ENCODE data around the gene LHX6. TPM values are rescaled to one million over a fixed set of nuclear protein-coding genes. Genes with fewer than 3 reads are reported as not detected.

Gene LHX6
- total RNA-seq, 3 donors from 2014 or later, result 2.0 to 5.1 (median 2.3) TPM

DNA sequence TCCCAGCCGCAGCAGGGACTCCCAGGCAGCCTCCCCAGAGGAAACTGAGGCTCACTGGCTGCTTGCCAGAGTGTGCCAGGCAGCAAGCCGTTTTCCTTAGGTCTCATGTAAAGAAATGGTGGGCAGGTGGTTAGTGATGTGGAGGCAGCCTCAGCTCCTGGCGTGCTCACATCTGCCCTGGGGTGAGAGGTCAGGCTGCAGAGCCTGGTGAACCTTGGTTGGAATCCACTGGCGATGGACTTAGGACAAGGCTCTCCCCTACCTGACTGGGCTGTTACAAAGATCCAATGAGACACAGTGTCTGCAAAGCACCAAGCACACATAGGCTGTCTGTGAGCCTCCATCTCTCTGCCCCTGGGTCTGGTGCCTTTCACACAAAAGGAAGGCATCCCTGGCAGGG lies 30.9 kb downstream of the LHX6 start:
- Histone ChIP-seq H3K9me3 (no peaks in the 10 kb centered on the region), H3K4me3 (no peak overlapping the region), H3K36me3 (ENCODE audit: low read depth) (no peaks in the 10 kb centered on the region), H3K4me1 (ENCODE audit: low read depth) (no peaks in the 10 kb centered on the region)
- DNase-seq (no peak), ATAC-seq (no peak)
- TF ChIP-seq, protein P1, sequence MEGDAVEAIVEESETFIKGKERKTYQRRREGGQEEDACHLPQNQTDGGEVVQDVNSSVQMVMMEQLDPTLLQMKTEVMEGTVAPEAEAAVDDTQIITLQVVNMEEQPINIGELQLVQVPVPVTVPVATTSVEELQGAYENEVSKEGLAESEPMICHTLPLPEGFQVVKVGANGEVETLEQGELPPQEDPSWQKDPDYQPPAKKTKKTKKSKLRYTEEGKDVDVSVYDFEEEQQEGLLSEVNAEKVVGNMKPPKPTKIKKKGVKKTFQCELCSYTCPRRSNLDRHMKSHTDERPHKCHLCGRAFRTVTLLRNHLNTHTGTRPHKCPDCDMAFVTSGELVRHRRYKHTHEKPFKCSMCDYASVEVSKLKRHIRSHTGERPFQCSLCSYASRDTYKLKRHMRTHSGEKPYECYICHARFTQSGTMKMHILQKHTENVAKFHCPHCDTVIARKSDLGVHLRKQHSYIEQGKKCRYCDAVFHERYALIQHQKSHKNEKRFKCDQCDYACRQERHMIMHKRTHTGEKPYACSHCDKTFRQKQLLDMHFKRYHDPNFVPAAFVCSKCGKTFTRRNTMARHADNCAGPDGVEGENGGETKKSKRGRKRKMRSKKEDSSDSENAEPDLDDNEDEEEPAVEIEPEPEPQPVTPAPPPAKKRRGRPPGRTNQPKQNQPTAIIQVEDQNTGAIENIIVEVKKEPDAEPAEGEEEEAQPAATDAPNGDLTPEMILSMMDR (IDR thresholded peaks at IDR 0.05), result no peak
- intact Hi-C loops (cut with DNase I, micrococcal nuclease), result no loop called here

GRCh38 chr9:122197426-122197825 lies 31.3 kb downstream of the LHX6 start:
- TF ChIP-seq, protein P1 (IDR thresholded peaks at IDR 0.05), result no peak
- Histone ChIP-seq H3K36me3 (ENCODE audit: low read depth) (no peaks in the 10 kb centered on the region), H3K4me1 (ENCODE audit: low read depth) (no peaks in the 10 kb centered on the region), H3K4me3 (no peak overlapping the region), H3K9me3 (no peaks in the 10 kb centered on the region)
- peak; percentile 75 for ATAC-seq
- peak in 1 of 3 donors; percentile 29 for DNase-seq
- intact Hi-C loops (cut with DNase I, micrococcal nuclease), result no loop called here

- H3K4me3 ChIP-seq, result no peak overlapping the region
- no peaks in the 10 kb centered on the region for H3K9me3 ChIP-seq
- intact Hi-C loops (cut with DNase I, micrococcal nuclease), result no loop called here
- H3K36me3 ChIP-seq (ENCODE audit: low read depth), result no peaks in the 10 kb centered on the region
- ATAC-seq (no peak), DNase-seq (no peak)
- TF ChIP-seq, protein P1 (IDR thresholded peaks at IDR 0.05), result no peak
- H3K4me1 ChIP-seq (ENCODE audit: low read depth), result no peaks in the 10 kb centered on the region
Observed at GRCh38 chr9:122195875-122196274, 32.9 kb downstream of the LHX6 start.

- intact Hi-C loops (cut with DNase I, micrococcal nuclease), result no loop called here
- TF ChIP-seq, protein P1 (IDR thresholded peaks at IDR 0.05), result no peak
Observed at GRCh38 chr9:122193651-122194050, 35.1 kb downstream of the LHX6 start.

GRCh38 chr9:122192914-122193525 lies 35.7 kb downstream of the LHX6 start:
- DNase-seq (no peak), ATAC-seq (no peak)
- Histone ChIP-seq H3K4me1 (ENCODE audit: low read depth) (no peaks in the 10 kb centered on the region), H3K4me3 (no peak overlapping the region), H3K36me3 (ENCODE audit: low read depth) (no peaks in the 10 kb centered on the region), H3K9me3 (no peaks in the 10 kb centered on the region)
- TF ChIP-seq, protein P1 (IDR thresholded peaks at IDR 0.05), result no peak
- intact Hi-C loops (cut with DNase I, micrococcal nuclease), result no loop called here

More at GRCh38 chr9:122193651-122194050, 35.1 kb downstream of the LHX6 start:
- no peaks in the 10 kb centered on the region for H3K4me1 ChIP-seq (ENCODE audit: low read depth)
- no peaks in the 10 kb centered on the region for H3K9me3 ChIP-seq
- DNase-seq (no peak), ATAC-seq (no peak)
- H3K36me3 ChIP-seq (ENCODE audit: low read depth), result no peaks in the 10 kb centered on the region
- no peak overlapping the region for H3K4me3 ChIP-seq
